ENCODE results near the gene COL20A1. TPM values are rescaled to one million over a fixed set of nuclear protein-coding genes. Genes with fewer than 3 reads are reported as not detected.
A peak's percentile ranks its signal among the peaks of the same experiment; 100 is the strongest.

Gene COL20A1
- total and polyA plus RNA-seq, 2 of the 13 experiments (the other 11 are each of a cell fraction or from before 2014, with no cell fraction given), result not detected

DNA sequence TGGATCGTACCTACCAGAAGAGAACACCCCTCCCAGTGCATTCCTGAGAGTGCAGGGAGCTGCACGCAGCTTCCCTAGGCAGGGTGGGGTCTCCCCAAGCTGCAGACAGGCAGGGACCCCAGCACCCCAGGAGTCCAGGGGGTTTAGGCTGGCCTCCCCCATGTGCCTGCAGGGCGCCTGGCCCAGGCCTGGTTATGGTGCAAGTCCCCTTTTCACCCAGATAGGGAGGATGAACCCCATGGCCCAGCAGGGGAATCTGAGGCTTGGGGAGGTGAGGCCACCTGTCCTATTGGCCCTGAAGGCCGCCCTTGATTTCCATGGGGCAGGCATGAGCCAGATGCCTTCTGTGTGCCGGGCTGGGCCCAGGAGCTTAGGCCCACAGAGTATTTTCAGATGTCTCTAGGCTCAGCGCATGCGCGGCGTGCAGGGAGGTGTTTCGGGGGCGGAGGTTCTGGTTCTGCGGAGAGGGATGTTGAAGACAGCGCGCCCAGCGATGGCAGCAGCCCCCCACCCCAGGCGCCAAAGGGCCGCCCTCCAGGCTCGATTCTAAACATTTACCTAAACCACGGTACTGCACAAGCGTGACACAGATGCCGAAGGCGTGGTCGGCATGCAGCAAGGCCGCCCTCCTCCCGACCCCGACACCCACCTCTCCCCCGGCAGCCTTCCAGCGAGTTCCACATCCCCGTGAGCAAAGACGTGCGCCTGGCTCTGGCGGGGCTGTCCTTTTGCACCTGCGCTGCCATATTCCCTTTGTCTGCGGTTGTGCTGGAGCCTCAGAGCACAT is 29.4 kb downstream of the COL20A1 start:
- ATAC-seq (no peak), FAIRE-seq (no peak), DNase-seq (ENCODE audit: low spot score) (no peak)
- H2AFZ ChIP-seq (ENCODE audit: low read length), result no peak overlapping the region
- BruUV-seq (replicated peaks), result no TSS peak
- ChIA-PET POLR2A (no interaction called here), CTCF (ENCODE audit: low intra/inter-chr PET ratio, low total read pairs) (no interaction called here)
- no peaks in the 10 kb centered on the region for H3K4me1 ChIP-seq (ENCODE audit: insufficient read depth, low read length)
- H4K20me1 ChIP-seq (ENCODE audit: insufficient read depth, low read length), result peaks cover 3% of the 10 kb centered on the region; the same call in 1 of the 2 replicates
- in situ Hi-C loops (cut with HindIII; ENCODE audit: extremely low pct_ligation_motif_present, low pct_unique_long_range_greater_than_20kb), result no loop called here
- intact Hi-C loops (cut with micrococcal nuclease; ENCODE audit: unreplicated experiment), result no loop called here
- no peaks in the 10 kb centered on the region for H3K9me3 ChIP-seq (ENCODE audit: low read length)
- TF ChIP-seq MAFG (CRISPR knock-in tag; IDR thresholded peaks at IDR 0.05) (no peak), PTBP1 (IDR thresholded peaks at IDR 0.05; ENCODE audit: low read depth, low read length, poor library complexity, severe bottlenecking) (peak; percentile 43), EED (CRISPR knock-in tag; IDR thresholded peaks at IDR 0.05) (0 out of 2 replicates have a peak, but pooled peaks have one; percentile 26)
- TF ChIP-seq, protein P1, sequence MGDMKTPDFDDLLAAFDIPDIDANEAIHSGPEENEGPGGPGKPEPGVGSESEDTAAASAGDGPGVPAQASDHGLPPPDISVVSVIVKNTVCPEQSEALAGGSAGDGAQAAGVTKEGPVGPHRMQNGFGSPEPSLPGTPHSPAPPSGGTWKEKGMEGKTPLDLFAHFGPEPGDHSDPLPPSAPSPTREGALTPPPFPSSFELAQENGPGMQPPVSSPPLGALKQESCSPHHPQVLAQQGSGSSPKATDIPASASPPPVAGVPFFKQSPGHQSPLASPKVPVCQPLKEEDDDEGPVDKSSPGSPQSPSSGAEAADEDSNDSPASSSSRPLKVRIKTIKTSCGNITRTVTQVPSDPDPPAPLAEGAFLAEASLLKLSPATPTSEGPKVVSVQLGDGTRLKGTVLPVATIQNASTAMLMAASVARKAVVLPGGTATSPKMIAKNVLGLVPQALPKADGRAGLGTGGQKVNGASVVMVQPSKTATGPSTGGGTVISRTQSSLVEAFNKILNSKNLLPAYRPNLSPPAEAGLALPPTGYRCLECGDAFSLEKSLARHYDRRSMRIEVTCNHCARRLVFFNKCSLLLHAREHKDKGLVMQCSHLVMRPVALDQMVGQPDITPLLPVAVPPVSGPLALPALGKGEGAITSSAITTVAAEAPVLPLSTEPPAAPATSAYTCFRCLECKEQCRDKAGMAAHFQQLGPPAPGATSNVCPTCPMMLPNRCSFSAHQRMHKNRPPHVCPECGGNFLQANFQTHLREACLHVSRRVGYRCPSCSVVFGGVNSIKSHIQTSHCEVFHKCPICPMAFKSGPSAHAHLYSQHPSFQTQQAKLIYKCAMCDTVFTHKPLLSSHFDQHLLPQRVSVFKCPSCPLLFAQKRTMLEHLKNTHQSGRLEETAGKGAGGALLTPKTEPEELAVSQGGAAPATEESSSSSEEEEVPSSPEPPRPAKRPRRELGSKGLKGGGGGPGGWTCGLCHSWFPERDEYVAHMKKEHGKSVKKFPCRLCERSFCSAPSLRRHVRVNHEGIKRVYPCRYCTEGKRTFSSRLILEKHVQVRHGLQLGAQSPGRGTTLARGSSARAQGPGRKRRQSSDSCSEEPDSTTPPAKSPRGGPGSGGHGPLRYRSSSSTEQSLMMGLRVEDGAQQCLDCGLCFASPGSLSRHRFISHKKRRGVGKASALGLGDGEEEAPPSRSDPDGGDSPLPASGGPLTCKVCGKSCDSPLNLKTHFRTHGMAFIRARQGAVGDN (CRISPR knock-in tag; IDR thresholded peaks at IDR 0.05), result peak; percentile 9; the same call in 1 of the 2 replicates
- no peak overlapping the region for H3K4me2 ChIP-seq (ENCODE audit: low read depth, low read length)
- H3K36me3 ChIP-seq (replicated peaks in 1 of 2; ENCODE audit: control insufficient read depth in 1 of 2, insufficient read depth in 2 of 2, low read length in 2 of 2), result no peaks in the 10 kb centered on the region
- no peaks in the 10 kb centered on the region for H3K79me2 ChIP-seq (ENCODE audit: insufficient read depth, low read length)
- H3K27me3 ChIP-seq (ENCODE audit: control insufficient read depth in 1 of 2, insufficient read depth in 2 of 2, low read length in 2 of 2), result peaks cover 7 to 40% of the 10 kb centered on the region in 2 experiments; a peak in 4 of 5 replicates
- H3K27ac ChIP-seq (ENCODE audit: extremely low read length, insufficient read depth, low read length), result no peak overlapping the region
- no peak overlapping the region for H3K9ac ChIP-seq (ENCODE audit: insufficient read depth, low read depth, low read length)
- 56% methylated on average over 32 of the region's 34 CpGs for WGBS (ENCODE audit: low lambda C conversion rate)
- no peak overlapping the region for H3K4me3 ChIP-seq (replicated peaks in 1 of 3; ENCODE audit: insufficient read depth in 1 of 3, low read depth in 2 of 3, low read length in 3 of 3)
